ENCODE results near the gene KMT5B.

KMT5B gene

DNA sequence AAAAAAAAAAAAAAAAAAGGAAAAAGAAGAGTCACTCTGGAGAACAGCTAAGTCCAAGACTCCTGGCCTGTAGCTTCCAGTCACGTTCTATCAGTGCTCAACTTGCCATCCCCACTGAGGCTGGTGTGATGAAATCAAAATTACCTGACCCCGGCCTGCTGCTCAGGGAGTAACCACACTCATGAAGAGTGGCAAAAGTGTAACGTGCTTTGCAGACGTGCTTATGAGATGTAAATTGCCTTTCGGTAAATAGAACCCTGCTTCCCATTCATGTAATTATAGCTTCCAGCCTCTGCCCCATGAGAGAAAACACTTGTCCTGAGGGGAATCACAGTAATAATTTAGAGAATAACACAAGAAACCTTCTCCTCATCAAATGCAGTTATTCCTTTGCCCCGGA, 63.7 kb downstream of the KMT5B start:
- DNase-seq = no peak
- Mint-ChIP-seq H3K27me3 (no peaks in the 10 kb centered on the region), H3K27ac (no peak overlapping the region), H3K9me3 (no peaks in the 10 kb centered on the region), H3K4me1 (ENCODE audit: low read depth) (no peaks in the 10 kb centered on the region), H3K36me3 (ENCODE audit: low read depth) (no peaks in the 10 kb centered on the region), H3K4me3 (no peak overlapping the region)

DNA sequence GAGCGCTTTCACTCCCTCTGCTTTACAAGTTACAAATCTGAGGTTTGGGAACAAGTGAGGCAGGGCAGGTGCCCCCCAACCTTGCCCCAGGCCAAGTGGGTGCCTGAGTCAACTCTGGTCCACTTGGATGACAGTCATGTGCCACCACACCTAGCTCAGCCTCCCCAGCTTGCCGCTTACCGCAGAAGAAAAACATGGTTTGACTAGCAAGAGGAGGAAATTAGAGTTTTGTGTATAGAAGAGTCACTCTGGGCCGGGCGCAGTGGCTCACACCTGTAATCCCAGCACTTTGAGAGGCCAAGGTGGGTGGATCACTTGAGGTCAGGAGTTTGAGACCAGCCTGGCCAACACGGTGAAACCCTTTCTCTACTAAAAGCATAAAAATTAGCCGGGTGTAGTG, 64.2 kb downstream of the KMT5B start:
- no peaks in the 10 kb centered on the region for H3K36me3 Mint-ChIP-seq (ENCODE audit: low read depth)
- no peaks in the 10 kb centered on the region for H3K4me1 Mint-ChIP-seq (ENCODE audit: low read depth)
- no peak for DNase-seq
- no peaks in the 10 kb centered on the region for H3K27me3 Mint-ChIP-seq
- H3K4me3 Mint-ChIP-seq = no peak overlapping the region
- no peak overlapping the region for H3K27ac Mint-ChIP-seq
- H3K9me3 Mint-ChIP-seq = no peaks in the 10 kb centered on the region

DNA sequence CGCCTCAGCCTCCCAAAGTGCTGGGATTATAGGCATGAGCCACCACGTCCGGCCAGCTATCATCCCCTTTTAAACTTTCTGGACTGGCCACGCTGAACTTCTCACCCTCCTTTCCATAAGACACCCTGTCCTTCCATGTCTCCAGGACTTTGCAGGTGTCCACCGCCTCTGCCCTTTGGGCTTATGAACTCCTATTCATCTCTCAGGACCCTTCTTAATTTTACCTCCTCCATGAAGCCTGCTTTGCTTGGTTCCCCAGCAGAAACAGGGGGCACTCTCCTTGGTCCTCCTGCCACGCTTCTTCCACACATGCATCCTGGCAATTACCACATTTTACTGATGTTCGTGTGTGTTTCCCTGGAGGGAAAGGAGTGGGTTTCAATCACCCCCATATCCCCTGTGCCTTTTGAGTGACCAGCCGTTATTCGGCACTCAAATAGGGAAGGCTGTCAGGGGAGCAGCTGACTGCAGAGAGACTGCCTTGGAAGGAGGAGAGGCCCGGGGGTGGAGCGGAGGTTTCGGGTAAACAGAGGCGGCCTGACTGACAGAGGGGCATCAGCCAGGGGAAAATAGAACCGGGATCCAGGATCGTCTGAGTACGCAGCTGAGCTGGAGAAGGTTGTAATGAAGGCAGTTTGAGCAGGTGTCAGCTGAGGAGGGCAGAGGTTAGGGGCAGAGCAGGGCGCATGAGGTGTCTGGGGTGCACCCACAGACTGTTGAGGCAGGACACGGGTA, 64.9 kb downstream of the KMT5B start:
- no peaks in the 10 kb centered on the region for H3K36me3 Mint-ChIP-seq (ENCODE audit: low read depth)

DNA sequence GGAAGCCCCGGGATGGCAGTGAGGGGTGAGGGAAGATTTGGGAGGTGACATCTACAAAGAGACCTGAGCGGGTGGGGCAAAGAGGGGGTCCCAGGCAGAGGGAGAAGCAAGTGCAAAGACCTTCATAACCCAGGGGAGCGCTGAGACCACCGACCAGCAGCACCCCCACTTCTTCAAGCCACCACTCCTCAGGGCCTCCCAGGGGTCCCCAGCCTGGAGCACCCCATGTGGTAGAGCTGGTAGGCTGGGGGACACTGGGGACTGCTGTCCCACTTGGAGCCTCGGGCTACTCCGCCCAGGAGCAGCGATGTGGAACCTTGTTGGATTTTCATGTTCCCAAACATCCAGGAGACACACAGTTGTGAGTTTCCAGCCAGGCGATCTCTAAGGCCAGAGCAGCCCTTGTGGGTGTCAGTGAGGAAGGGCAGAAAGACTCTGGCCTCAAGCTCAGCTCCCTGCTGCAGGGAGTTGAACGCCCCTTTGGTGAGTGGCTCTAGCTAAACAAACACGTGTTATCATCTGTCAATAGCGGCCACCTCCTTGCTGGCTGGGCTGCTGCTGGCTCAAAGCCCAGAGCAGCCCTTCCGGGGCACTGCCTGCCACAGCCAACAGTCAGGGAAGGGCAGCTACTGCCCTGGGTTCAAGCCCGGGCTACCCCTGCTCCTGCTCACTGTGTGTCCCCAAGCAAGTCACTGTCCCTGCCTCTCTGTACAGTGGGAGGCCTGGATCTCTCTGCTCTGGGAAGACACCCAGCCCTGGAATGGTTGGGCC, 66.2 kb downstream of the KMT5B start:
- H3K4me1 Mint-ChIP-seq (ENCODE audit: low read depth) = peaks cover 8% of the 10 kb centered on the region
- H3K36me3 Mint-ChIP-seq (ENCODE audit: low read depth) = no peaks in the 10 kb centered on the region
- H3K27me3 Mint-ChIP-seq = no peaks in the 10 kb centered on the region
- DNase-seq = no peak
- no peak overlapping the region for H3K4me3 Mint-ChIP-seq
- no peak overlapping the region for H3K27ac Mint-ChIP-seq
- no peaks in the 10 kb centered on the region for H3K9me3 Mint-ChIP-seq

More for the DNA sequence above, 64.9 kb downstream of the KMT5B start:
- Mint-ChIP-seq H3K4me3 (no peak overlapping the region), H3K4me1 (ENCODE audit: low read depth) (no peaks in the 10 kb centered on the region), H3K27me3 (no peaks in the 10 kb centered on the region), H3K27ac (no peak overlapping the region), H3K9me3 (no peaks in the 10 kb centered on the region)
- no peak for DNase-seq

DNA sequence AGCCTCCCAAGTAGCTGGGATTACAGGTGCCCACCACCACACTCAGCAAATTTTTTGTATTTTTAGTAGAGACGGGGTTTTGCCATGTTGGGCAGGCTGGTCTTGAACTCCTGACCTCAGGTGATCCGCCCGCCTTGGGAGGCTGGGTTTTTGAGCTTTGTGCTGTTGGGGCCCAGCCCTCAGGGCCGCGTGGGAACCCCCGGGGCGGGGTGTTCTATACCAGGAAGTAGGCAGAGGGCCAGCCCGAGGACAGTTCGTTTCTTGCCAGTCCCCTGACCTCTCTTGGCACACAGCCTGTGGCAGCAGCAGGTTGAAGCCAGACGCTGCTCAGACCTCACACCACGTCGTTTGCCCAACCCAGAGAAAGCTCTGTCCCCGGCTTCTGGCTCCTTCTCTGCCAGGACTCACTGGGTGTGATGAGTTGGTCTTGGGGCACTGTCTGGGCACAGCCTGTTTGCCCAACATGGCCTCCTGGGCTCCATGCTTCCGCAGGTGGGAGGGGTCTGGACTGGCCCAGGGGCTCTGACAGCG, 67.0 kb downstream of the KMT5B start:
- H3K9me3 Mint-ChIP-seq = no peaks in the 10 kb centered on the region
- no peak for DNase-seq
- H3K36me3 Mint-ChIP-seq (ENCODE audit: low read depth) = no peaks in the 10 kb centered on the region
- no peak overlapping the region for H3K4me3 Mint-ChIP-seq
- H3K4me1 Mint-ChIP-seq (ENCODE audit: low read depth) = peaks cover 14% of the 10 kb centered on the region
- H3K27ac Mint-ChIP-seq = no peak overlapping the region
- H3K27me3 Mint-ChIP-seq = no peaks in the 10 kb centered on the region

DNA sequence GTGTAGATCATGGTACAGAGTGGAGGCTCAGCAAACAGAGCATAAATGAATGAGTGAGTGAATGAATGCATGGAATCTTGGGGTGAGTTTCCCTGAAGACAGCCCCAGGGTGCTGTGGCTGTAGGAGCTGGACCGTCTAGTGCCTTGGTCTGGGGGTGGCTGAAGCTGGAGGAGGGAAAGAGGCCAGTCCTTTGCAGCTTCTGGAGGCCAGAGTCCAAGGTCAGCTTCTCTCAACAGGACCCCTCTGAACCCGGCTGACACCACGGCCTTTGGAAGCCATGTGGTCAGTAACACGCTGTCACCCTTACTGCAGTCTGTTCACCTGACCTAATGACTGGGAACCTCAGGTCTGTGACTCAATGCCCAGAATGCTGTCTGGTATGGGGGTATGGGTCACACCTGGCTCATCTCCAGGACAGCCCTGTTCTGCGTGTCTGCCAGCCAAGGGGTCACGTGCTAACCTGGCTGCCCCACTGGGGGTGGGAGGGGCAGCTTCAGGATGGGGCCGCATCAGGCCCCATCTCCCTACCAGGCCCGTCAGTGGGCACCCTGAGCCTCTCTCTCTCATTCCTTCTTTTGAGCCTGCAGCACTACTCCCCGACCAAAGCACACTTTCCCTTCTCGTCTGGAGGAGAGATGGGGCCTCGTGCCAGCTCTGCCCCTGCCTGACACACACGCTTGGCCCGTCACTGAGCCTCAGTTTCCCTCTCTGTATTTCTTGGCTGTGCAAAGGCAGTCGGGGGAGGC, 67.8 kb downstream of the KMT5B start:
- Mint-ChIP-seq H3K27me3 (no peaks in the 10 kb centered on the region), H3K4me1 (ENCODE audit: low read depth) (peaks cover 14% of the 10 kb centered on the region), H3K9me3 (no peaks in the 10 kb centered on the region), H3K4me3 (no peak overlapping the region), H3K27ac (no peak overlapping the region), H3K36me3 (ENCODE audit: low read depth) (no peaks in the 10 kb centered on the region)
- DNase-seq = no peak

DNA sequence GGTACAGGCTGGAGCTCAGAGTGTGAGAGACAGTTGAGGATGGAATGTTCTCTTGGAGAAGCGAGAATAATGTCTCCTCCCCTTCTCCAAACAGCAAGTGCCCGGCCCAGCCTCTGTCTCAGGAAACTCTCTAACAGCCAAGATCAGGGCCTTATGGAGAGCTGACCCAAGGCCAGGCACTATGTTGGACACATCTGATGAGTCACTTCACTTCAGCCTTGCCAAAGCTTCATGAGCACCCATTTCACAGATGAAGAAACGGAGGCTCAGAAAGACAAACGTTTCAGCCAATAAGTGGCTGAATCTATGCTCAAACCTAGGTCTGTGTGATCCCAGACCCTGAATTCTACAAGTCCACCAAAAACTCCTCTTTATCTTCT, 69.8 kb downstream of the KMT5B start:
- no peak overlapping the region for H3K4me3 Mint-ChIP-seq
- peaks cover 14% of the 10 kb centered on the region for H3K4me1 Mint-ChIP-seq (ENCODE audit: low read depth)
- no peak overlapping the region for H3K27ac Mint-ChIP-seq
- H3K9me3 Mint-ChIP-seq = no peaks in the 10 kb centered on the region
- H3K27me3 Mint-ChIP-seq = no peaks in the 10 kb centered on the region
- DNase-seq = no peak
- no peaks in the 10 kb centered on the region for H3K36me3 Mint-ChIP-seq (ENCODE audit: low read depth)

DNA sequence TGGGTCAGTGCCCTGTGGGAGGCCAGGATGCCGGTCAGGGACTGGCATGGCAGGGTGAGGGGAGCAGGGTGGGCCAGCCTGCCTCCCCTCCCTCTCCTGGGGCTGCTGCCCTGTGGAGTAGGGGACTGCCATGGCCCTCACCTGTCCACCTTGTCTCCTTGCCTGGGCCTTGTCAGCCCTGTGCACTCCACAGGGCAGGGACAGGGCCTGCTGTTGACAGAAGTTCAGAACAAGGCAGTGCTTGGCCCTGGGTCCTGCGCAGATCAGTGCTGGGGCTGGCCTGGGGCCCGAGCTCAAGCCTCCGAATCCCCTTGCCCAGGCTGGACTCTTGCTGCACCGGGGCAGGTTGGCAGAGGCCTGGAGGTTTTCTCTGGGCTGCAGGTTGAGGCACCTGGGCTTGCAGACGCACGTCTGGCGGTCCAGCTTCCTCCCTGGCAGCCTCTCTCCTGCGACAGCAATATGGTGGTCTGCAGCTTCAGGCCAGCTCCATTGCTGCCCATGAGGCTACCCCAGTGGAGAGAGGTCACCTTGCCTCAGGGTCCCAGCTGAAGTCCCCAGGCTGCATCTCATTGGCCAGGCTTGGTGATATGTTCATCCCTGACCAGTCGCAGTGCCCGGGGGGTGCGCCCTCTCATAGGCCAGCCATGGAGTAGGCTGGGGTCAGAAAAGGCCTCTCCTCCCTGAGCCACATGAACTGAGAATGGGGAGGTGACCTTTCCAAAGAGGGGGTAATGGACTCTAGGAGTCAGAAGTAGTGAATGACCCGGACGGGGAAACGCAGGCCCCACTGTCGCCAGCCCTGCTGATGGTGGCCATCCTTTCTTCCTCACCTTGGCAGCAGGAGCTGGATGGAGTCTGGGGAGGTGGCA, 70.4 kb downstream of the KMT5B start:
- Mint-ChIP-seq H3K27ac (peak overlapping the region; percentile 84), H3K4me1 (ENCODE audit: low read depth) (peaks cover 14% of the 10 kb centered on the region), H3K4me3 (no peak overlapping the region), H3K36me3 (ENCODE audit: low read depth) (no peaks in the 10 kb centered on the region), H3K27me3 (no peaks in the 10 kb centered on the region), H3K9me3 (no peaks in the 10 kb centered on the region)
- no peak for DNase-seq

DNA sequence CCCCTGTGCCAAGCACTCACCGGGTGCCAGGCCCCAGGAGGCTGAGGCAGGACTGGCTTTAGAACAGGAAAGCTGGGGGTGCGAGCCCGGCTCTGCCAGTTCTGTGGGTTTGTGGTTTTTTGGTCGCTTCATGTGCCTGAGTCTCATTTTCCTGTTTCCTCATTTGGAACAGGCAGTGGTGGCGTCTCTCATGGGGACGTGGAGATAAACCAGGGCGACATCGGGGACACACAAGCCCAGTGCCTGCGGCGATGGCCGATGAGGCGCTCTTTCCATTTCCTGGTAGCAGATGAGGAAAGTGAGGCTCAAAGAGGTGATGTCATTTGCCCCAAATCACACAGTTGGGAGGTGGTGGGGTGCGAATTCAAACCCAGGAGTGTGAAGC, 71.1 kb downstream of the KMT5B start:
- no peaks in the 10 kb centered on the region for H3K9me3 Mint-ChIP-seq
- no peak overlapping the region for H3K4me3 Mint-ChIP-seq
- DNase-seq = peak; percentile 66
- peaks cover 14% of the 10 kb centered on the region for H3K4me1 Mint-ChIP-seq (ENCODE audit: low read depth)
- H3K36me3 Mint-ChIP-seq (ENCODE audit: low read depth) = no peaks in the 10 kb centered on the region
- no peaks in the 10 kb centered on the region for H3K27me3 Mint-ChIP-seq
- H3K27ac Mint-ChIP-seq = peak overlapping the region; percentile 84

DNA sequence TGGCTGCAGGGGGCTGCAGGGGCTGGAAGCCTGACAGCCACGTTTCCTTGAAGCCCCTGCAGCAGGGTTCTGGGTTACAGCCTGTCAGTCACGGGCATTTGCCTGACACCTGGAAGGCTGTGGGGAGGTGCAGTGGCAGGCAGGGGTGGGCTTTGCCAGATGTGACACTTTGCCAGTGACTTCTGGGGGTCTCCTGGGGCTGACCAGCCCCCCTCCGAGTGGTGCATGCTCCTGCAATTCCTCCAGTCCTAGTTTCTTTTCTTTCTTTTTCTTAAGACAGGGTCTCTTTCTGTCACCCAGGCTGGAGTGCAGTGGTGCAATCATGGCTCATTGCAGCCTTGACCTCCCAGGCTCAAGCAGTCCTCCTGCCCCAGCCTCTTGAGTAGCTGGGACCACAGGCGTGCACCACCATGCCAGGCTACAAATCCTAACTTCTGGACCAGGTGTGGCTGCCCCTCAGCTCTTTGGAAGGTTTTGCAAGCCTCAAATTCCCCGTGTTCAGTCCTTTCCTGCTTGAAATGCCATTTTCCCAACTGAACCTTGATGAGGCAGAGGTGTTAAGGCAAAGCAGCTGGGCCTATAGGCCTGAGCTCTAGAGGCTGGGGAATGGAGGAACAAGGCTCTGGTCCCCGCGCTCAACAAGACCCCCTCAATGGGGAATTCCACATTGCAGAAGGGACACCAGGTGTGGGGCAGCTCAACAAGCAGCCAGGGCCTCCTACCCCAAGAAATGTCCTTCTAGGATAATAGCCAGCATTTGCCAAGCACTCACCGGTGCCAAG, 71.7 kb downstream of the KMT5B start:
- Mint-ChIP-seq H3K36me3 (ENCODE audit: low read depth) (no peaks in the 10 kb centered on the region), H3K9me3 (no peaks in the 10 kb centered on the region), H3K27me3 (no peaks in the 10 kb centered on the region), H3K4me1 (ENCODE audit: low read depth) (peaks cover 14% of the 10 kb centered on the region), H3K27ac (peak overlapping the region; percentile 84), H3K4me3 (no peak overlapping the region)
- no peak for DNase-seq

DNA sequence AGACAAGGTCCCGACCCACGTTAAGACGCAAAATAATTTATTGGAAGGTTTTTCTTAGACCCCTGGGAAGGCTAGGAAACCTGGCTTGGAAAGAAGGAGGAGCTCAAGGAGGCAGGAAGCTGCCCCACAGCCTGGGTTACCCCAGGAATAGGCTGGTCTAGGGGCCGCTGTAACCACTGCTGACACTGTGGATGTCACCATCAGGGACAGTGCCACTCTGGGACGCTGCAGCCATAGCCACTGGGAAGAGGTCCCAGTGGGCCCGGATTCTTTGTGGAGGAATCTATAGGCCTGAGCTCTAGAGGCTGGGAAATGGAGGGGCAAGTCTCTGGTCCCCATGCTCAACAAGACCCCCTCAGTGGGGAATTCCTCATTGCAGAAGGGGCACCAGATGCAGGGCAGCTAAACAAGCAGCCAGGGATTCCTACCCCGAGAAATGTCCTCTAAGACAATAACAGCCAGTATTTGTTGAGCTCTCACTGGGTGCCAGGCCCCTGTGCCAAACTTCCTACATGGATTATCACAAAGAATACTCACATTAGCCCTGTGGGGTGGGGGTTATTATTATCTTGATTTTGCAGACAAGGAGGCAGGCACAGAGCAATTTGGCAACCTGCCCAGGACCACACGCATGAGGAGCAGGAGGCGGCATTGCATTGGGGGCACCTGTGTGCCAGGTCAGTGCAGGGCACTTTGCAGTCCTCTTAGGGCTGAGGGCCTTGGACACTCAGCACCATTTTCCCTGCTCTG, 72.4 kb downstream of the KMT5B start:
- peaks cover 14% of the 10 kb centered on the region for H3K4me1 Mint-ChIP-seq (ENCODE audit: low read depth)
- H3K9me3 Mint-ChIP-seq = no peaks in the 10 kb centered on the region
- H3K4me3 Mint-ChIP-seq = no peak overlapping the region
- no peaks in the 10 kb centered on the region for H3K27me3 Mint-ChIP-seq
- H3K27ac Mint-ChIP-seq = no peak overlapping the region
- no peaks in the 10 kb centered on the region for H3K36me3 Mint-ChIP-seq (ENCODE audit: low read depth)
- no peak for DNase-seq

DNA sequence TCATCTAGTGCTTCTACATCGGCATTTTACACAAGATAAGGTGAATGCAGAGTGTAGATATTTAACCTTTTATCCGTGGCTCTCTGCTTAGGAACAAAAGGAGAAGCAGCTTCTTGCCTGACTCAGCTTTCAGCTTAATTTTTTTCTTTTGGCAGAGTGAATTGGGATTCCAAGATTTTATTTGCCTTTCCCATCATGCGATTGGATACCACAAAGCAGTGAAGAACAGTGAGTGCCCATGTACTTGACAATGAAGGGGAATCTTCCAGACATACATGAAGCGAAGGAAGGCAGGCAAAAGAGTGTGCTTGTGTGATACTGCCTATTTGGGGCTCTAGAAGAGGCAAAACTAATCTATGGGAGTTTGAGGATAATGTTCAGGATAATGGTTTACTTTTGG, 74.9 kb downstream of the KMT5B start:
- H3K4me3 Mint-ChIP-seq = no peak overlapping the region
- no peak overlapping the region for H3K27ac Mint-ChIP-seq
- no peaks in the 10 kb centered on the region for H3K27me3 Mint-ChIP-seq
- DNase-seq = no peak
- H3K36me3 Mint-ChIP-seq (ENCODE audit: low read depth) = peaks cover 2% of the 10 kb centered on the region
- peaks cover 16% of the 10 kb centered on the region for H3K4me1 Mint-ChIP-seq (ENCODE audit: low read depth)
- peaks cover 3% of the 10 kb centered on the region for H3K9me3 Mint-ChIP-seq

DNA sequence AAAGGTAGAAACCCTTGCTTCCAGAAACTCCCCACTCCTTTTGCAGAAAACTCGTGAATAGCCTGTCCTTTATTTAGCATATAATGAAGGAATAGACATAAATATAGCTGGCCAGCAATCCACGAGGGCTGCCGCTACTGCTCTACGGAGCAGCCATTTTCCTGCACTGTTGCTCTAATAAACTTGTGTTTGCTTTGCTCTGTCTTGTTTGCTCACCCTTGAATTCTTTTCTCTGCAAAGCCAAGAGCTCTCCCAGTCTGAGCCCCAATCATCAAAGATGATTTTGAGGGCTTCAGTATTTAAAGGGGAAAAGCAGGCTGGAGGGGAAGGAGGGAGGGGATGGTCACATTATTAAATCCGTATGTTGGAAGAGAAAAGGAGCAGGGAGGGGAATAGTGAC, 75.3 kb downstream of the KMT5B start:
- no peak for DNase-seq
- H3K27ac Mint-ChIP-seq = no peak overlapping the region
- H3K9me3 Mint-ChIP-seq = peaks cover 3% of the 10 kb centered on the region
- H3K4me3 Mint-ChIP-seq = no peak overlapping the region
- peaks cover 2% of the 10 kb centered on the region for H3K36me3 Mint-ChIP-seq (ENCODE audit: low read depth)
- no peaks in the 10 kb centered on the region for H3K27me3 Mint-ChIP-seq
- peaks cover 16% of the 10 kb centered on the region for H3K4me1 Mint-ChIP-seq (ENCODE audit: low read depth)

Measured in activated T-cell treated with anti-CD3 and anti-CD28 coated beads, Interleukin-2, amount 50 U/mL, for 24 hours (primary cell).